Mesothelial cell of epicardium (in vitro differentiated cells): ENCODE data around the gene RAB1B. TPM values are rescaled to one million over a fixed set of nuclear protein-coding genes. Genes with fewer than 3 reads are reported as not detected.
A peak's percentile ranks its signal among the peaks of the same experiment; 100 is the strongest.

ENCODE experiments used
- DNase-seq, 2 experiments: peaks; one replicate each; pipeline ENCODE4 v3.0.0; 2021; ENCODE audit warnings: low spot score in 2 of 2; ENCODE audit not compliant: unreplicated experiment in 2 of 2
- H3K27ac Mint-ChIP-seq: 2 replicates; pipeline ENCODE4 v1.8.0; 2021; ENCODE audit warnings: mixed read lengths
- H3K27me3 Mint-ChIP-seq: 2 replicates; pipeline ENCODE4 v1.8.0; 2021; ENCODE audit warnings: low read depth, mixed read lengths
- H3K36me3 Mint-ChIP-seq: 2 replicates; pipeline ENCODE4 v1.8.0; 2021; ENCODE audit warnings: mixed read lengths
- H3K4me1 Mint-ChIP-seq: 2 replicates; pipeline ENCODE4 v1.8.0; 2021; ENCODE audit warnings: mixed read lengths
- H3K4me3 Mint-ChIP-seq: 2 replicates; pipeline ENCODE4 v1.8.0; 2021; ENCODE audit warnings: mild to moderate bottlenecking, moderate library complexity, mixed read lengths
- H3K9me3 Mint-ChIP-seq: 2 replicates; pipeline ENCODE4 v1.8.0; 2021; ENCODE audit warnings: mixed read lengths
- total RNA-seq: library from RNA; stranded (reverse); gene quantifications from 3 replicates; pipeline ENCODE4 v1.2.1, GENCODE V29; 2021
- TF ChIP-seq, protein P1 (sequence below): fragments of 200-600 bp; sonication (generic); IDR thresholded peaks from one replicate; pipeline ENCODE4 v1.5.0; 2021; ENCODE audit warnings: antibody characterized with exemption; ENCODE audit not compliant: unreplicated experiment

Gene RAB1B
- total RNA-seq, 1 donor from 2014 or later, result 91.8 TPM

DNA sequence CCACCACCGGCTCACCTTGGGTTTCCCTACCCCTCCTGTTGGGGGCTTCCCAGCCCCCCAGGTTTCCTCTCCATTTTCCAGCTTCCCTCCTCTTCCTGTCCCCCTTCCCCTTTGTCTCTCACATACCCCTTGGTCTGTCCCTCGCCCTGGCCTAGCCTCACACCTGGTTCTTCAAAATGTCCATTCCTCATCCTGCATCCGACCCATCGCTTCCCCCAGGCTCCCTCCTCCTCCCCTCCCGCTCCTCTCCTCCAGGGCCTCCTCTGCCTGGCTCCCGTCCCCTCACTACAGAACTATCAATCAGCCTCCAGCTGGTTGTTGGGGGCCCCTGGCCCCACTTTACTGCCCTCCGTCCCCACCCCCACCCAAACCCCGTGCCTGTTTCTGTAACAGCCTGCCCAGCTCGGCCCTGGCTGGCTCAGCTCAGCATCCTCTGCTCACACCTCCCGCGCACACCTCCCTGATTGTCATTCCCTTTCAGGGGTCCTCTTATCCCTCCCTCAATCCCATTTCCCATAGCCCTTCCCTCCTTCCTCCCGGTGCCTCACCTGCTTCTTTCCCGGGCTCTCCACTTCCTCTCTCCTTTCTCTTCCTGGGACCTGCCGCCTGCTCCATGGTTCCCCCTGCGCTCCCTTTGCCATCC lies 10.8 kb downstream of the RAB1B start:
- no peak for DNase-seq
- Mint-ChIP-seq H3K4me1 (peaks cover 7% of the 10 kb centered on the region), H3K4me3 (peak overlapping the region; percentile 64), H3K9me3 (no peaks in the 10 kb centered on the region), H3K36me3 (peaks cover 4% of the 10 kb centered on the region), H3K27ac (no peak overlapping the region), H3K27me3 (peaks cover 8% of the 10 kb centered on the region)
- TF ChIP-seq, protein P1, sequence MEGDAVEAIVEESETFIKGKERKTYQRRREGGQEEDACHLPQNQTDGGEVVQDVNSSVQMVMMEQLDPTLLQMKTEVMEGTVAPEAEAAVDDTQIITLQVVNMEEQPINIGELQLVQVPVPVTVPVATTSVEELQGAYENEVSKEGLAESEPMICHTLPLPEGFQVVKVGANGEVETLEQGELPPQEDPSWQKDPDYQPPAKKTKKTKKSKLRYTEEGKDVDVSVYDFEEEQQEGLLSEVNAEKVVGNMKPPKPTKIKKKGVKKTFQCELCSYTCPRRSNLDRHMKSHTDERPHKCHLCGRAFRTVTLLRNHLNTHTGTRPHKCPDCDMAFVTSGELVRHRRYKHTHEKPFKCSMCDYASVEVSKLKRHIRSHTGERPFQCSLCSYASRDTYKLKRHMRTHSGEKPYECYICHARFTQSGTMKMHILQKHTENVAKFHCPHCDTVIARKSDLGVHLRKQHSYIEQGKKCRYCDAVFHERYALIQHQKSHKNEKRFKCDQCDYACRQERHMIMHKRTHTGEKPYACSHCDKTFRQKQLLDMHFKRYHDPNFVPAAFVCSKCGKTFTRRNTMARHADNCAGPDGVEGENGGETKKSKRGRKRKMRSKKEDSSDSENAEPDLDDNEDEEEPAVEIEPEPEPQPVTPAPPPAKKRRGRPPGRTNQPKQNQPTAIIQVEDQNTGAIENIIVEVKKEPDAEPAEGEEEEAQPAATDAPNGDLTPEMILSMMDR, result no peak

DNA sequence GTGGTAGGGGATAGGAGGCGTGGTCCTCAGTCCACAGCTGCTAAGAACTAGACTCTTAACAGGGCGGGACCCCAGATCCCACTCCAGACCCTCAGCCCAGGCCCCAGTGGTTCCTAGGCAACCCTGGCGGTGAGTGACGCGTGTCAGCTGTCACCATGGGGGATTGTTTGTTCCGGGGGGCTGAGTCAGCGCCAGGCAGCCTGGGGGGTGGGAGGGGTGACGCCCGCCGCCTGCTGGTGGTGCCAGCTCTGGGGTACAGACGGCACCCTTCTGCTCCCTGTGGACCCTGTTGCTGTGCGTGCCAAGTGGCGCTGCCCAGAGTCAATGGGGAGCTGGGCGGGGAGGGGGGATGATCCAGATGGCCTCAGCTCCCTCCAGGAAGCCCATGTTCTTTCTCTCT lies 12.0 kb downstream of the RAB1B start:
- Mint-ChIP-seq H3K4me3 (no peak overlapping the region), H3K4me1 (peaks cover 7% of the 10 kb centered on the region), H3K27ac (no peak overlapping the region), H3K27me3 (peaks cover 8% of the 10 kb centered on the region), H3K9me3 (no peaks in the 10 kb centered on the region), H3K36me3 (peaks cover 2% of the 10 kb centered on the region)
- TF ChIP-seq, protein P1, result no peak
- DNase-seq, result no peak

- H3K36me3 Mint-ChIP-seq, result peaks cover under 1% of the 10 kb centered on the region
- peaks cover 8% of the 10 kb centered on the region for H3K27me3 Mint-ChIP-seq
- H3K4me3 Mint-ChIP-seq, result no peak overlapping the region
- TF ChIP-seq, protein P1, result no peak
- H3K9me3 Mint-ChIP-seq, result no peaks in the 10 kb centered on the region
- peak overlapping the region; percentile 26 for H3K27ac Mint-ChIP-seq
- H3K4me1 Mint-ChIP-seq, result peaks cover 7% of the 10 kb centered on the region
- no peak for DNase-seq
Observed at GRCh38 chr11:66281001-66281400, 12.6 kb downstream of the RAB1B start.

- Mint-ChIP-seq H3K36me3 (no peaks in the 10 kb centered on the region), H3K4me1 (peaks cover 7% of the 10 kb centered on the region), H3K4me3 (no peak overlapping the region), H3K27me3 (peaks cover 8% of the 10 kb centered on the region), H3K27ac (no peak overlapping the region), H3K9me3 (no peaks in the 10 kb centered on the region)
- no peak for DNase-seq
- TF ChIP-seq, protein P1, result no peak
Observed at GRCh38 chr11:66281776-66282467, 13.5 kb downstream of the RAB1B start.

GRCh38 chr11:66282468-66283455 lies 14.3 kb downstream of the RAB1B start:
- Mint-ChIP-seq H3K4me3 (no peak overlapping the region), H3K9me3 (no peaks in the 10 kb centered on the region), H3K4me1 (peaks cover 11% of the 10 kb centered on the region), H3K36me3 (no peaks in the 10 kb centered on the region), H3K27ac (peak overlapping the region; percentile 7), H3K27me3 (peaks cover 8% of the 10 kb centered on the region)
- DNase-seq, result peak; percentile 99 to 100
- TF ChIP-seq, protein P1, result peak; percentile 98
